Measurements from ENCODE around the gene PDE4D. TPM values are rescaled to one million over a fixed set of nuclear protein-coding genes. Genes with fewer than 3 reads are reported as not detected.

PDE4D gene
- total RNA-seq, 2 donors from 2014 or later, result 116 to 154 TPM

DNA sequence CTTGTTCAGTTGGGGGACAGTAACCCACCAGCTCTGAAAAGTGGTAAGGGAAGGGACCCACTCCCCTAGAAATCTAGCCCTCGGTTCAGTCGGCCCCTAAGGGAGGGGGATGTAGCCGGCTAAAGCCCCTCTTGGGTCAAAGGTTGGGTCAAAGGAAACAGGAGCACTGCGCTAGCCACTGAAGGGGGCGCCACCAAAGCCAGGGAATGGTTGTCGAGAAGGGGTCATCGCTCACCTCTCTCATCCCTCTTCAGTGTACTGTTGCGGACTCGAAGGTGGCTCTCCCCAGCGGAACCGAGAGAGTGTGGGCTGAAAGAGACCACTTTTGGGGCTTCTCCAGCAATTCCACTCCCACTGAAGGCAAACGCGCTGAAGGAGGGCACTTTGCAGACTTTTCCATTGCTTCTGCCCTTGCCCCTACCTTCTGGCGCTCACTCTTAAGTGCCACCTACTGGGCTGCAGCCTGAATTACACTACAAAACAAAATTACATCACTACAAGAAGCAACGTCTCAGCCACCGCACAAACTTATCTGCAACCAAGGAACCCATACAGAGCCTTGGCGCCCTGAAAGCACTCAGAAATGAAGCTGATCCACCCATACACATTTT is 396.9 kb downstream of the PDE4D start:
- ATAC-seq (replicated peaks in 1 of 2) (peak in 1 of 2 donors; percentile 40), DNase-seq (peak; percentile 13 to 15)
- Mint-ChIP-seq H3K27ac (no peak overlapping the region), H3K9me3 (no peaks in the 10 kb centered on the region), H3K4me1 (ENCODE audit: low read depth) (no peaks in the 10 kb centered on the region), H3K4me3 (no peak overlapping the region), H3K27me3 (ENCODE audit: low read depth) (peaks cover 18% of the 10 kb centered on the region), H3K36me3 (ENCODE audit: insufficient read depth in 2 of 2) (no peaks in the 10 kb centered on the region)

DNA sequence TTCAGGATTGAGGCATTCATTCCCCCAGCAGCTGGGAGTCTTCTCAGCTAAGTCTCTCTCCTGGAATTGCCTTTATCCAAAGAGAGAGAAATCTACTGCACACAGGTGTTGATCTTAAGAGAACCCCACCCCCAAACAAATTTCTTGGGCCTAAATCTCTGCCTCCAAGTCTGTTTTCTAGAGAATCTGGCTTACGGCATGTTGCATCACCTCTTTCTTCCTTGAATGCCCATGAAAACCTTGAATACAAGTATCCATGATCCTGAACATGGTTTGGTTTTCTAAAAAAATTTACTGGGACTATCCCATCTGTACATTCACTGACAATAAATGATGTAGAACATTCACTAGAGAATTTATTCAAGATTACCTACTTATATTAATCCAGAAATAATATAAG is 401.6 kb downstream of the PDE4D start:
- Mint-ChIP-seq H3K36me3 (ENCODE audit: insufficient read depth in 2 of 2) (no peaks in the 10 kb centered on the region), H3K4me1 (ENCODE audit: low read depth) (no peaks in the 10 kb centered on the region)

DNA sequence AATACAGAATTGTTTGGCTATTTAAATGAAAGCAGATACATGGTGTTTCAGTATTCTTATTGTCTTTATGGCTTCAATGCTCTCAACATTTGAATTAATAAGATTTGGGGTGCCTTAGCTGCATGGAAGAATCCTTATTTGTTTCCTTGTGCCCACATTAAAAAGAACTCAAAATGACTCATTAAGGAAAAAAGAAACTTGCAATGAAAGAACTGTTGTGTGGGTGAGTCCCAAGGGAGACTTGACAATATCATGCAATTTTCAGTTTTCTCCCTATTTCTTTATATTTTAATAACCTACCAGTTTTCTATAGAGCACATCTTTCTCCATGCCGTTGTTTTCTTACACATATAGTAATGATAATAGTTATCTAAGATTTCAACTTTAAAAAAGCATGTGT is 404.0 kb downstream of the PDE4D start:
- Mint-ChIP-seq H3K27me3 (ENCODE audit: low read depth) (peaks cover 18% of the 10 kb centered on the region), H3K27ac (no peak overlapping the region), H3K4me1 (ENCODE audit: low read depth) (peaks cover 16% of the 10 kb centered on the region), H3K4me3 (no peak overlapping the region), H3K9me3 (no peaks in the 10 kb centered on the region), H3K36me3 (ENCODE audit: insufficient read depth in 2 of 2) (no peaks in the 10 kb centered on the region)
- no peak for ATAC-seq (replicated peaks in 1 of 2)
- no peak for DNase-seq

More for the DNA sequence above, 401.6 kb downstream of the PDE4D start:
- DNase-seq, result no peak
- Mint-ChIP-seq H3K27ac (no peak overlapping the region), H3K9me3 (no peaks in the 10 kb centered on the region), H3K4me3 (no peak overlapping the region), H3K27me3 (ENCODE audit: low read depth) (peaks cover 15% of the 10 kb centered on the region)
- ATAC-seq (replicated peaks in 1 of 2), result no peak

DNA sequence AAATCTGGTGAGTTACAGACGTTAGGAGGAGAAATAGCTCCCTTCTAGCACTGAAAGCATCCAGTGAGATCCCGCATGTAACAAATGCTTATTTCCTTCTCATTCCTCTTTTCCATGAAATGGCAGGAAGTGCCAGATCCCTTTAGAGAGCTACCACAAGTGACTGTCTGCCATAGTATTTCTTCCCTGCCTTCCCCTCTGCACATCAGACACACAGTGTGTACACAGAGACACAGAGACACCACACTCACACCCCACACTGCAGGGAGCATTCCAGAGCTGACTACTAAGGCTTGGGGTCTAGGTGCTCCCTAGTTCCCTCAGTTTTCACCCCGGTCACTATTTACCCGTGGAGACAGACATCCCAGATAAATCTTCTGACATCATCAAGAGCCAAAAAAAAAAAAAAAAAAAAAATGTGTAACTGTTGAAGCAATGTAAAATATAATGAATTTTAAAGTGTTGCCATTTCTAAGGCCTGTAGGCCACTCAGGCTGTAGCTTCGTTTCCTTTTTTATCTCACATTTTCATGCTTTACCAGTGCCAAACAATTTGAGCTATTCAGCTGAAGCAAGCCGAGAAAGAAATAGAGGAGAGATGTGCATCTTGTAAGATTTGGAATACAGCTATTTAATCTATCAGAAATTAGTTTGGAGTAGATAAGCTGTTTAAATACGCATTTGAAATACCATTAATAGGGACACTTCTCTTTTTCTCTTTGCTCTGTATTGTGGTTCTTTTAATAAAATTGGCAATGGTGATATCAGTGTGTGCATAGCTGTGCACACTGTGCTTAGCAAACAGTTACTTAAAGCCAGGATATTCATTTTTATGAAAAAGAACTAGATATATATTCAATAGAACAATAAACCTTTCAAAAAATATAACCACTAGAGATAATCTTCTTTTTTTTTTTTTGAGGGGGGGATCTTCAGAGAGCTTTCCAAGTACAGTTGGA is 405.5 kb downstream of the PDE4D start:
- peaks cover 29% of the 10 kb centered on the region for H3K4me1 Mint-ChIP-seq (ENCODE audit: low read depth)
- no peak overlapping the region for H3K27ac Mint-ChIP-seq

DNA sequence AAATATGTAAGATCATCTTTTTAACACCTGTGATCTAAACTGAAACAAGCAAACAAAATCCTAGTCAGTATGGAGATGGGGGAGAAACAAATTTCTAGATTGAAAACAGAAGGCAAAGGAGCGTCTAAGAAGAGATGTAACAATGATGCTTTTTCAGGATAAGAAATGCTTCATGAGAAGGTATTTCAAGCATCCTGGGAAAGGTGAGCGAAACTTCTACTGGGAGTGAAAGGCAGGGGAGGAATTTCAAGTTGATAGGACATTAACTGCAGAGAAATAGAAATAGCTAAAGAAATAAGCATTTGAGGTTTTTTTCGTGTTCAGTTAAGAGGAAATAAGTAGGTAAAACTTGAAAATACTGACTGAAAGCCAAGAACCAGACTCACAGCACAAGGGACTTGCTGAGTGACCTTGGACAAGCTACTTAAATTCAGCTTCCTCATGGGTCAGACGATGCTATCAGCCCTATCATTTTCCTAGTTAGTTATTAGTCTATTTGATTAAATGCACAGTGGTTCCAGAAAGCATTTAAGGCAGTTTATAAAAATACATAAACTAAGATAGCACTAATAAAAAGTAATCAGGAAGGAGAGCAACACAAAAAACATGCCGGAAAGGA is 406.3 kb downstream of the PDE4D start:
- H3K9me3 Mint-ChIP-seq, result no peaks in the 10 kb centered on the region
- no peak for DNase-seq
- ATAC-seq (replicated peaks in 1 of 2), result no peak
- peaks cover 17% of the 10 kb centered on the region for H3K27me3 Mint-ChIP-seq (ENCODE audit: low read depth)
- H3K36me3 Mint-ChIP-seq (ENCODE audit: insufficient read depth in 2 of 2), result no peaks in the 10 kb centered on the region
- no peak overlapping the region for H3K27ac Mint-ChIP-seq
- no peak overlapping the region for H3K4me3 Mint-ChIP-seq
- H3K4me1 Mint-ChIP-seq (ENCODE audit: low read depth), result peaks cover 29% of the 10 kb centered on the region

More for the DNA sequence above, 405.5 kb downstream of the PDE4D start:
- peaks cover 17% of the 10 kb centered on the region for H3K27me3 Mint-ChIP-seq (ENCODE audit: low read depth)
- no peaks in the 10 kb centered on the region for H3K36me3 Mint-ChIP-seq (ENCODE audit: insufficient read depth in 2 of 2)
- H3K9me3 Mint-ChIP-seq, result no peaks in the 10 kb centered on the region
- ATAC-seq (replicated peaks in 1 of 2) (no peak), DNase-seq (no peak)
- no peak overlapping the region for H3K4me3 Mint-ChIP-seq

DNA sequence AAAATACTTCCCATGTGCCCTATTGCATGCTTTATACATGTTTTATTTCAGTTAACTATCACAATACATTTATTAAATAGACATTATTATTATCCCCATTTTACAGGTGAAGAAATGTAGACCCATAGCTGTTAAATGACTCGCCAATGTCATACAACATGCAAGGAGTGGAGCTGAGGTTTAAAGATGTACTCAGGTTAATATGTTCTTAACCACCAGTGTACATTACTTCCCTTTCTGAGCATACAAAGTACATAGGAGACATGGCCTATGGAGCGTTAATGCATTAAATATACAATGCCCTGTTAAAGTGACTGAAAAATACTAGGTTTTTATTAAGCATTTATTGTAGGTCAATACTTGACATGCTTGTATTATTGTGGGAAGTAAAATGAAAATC is 407.0 kb downstream of the PDE4D start:
- Mint-ChIP-seq H3K27ac (no peak overlapping the region), H3K9me3 (no peaks in the 10 kb centered on the region), H3K4me3 (no peak overlapping the region), H3K4me1 (ENCODE audit: low read depth) (peaks cover 29% of the 10 kb centered on the region), H3K27me3 (ENCODE audit: low read depth) (peaks cover 17% of the 10 kb centered on the region), H3K36me3 (ENCODE audit: insufficient read depth in 2 of 2) (no peaks in the 10 kb centered on the region)
- DNase-seq, result no peak
- ATAC-seq (replicated peaks in 1 of 2), result no peak

DNA sequence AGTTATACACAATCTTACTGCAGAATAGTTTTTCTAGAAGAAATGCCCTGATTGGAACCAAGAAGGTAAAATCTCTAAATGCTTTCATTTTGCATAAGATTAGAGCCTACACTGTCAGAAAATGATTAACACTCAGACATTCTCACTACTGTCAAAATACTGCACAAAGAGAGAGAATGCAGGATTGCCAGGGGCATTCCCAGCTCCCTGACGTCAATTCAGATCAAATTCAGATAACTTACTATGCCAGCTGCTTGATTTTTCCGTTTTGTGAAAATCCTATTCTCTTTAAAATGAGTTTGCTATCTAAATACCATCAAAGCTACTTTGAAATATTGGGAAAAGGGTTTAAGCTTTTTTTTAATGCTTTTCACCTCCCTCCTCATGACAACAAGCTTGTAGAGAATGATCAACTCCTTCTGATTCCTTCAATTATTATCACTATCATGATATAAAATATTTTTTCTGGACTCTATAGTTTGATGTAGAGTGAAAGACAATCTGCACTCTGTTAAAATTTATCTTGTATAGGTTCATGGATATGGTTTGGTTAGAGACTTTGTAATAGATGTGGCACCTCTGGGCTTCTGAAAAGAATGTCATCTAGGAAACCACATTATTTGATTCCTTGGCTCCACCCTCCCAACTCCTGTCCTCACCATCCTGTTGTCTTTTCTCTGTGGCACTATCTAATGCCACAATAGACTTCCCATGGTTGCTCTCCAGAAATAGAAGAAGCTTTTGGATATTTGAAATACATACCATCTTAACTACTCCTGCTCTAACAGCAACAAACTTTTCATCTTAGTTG is 407.7 kb downstream of the PDE4D start:
- peak in 1 of 2 donors; percentile 42 for ATAC-seq (replicated peaks in 1 of 2)
- DNase-seq, result no peak
- H3K4me1 Mint-ChIP-seq (ENCODE audit: low read depth), result peaks cover 29% of the 10 kb centered on the region
- H3K27me3 Mint-ChIP-seq (ENCODE audit: low read depth), result peaks cover 20% of the 10 kb centered on the region
- H3K4me3 Mint-ChIP-seq, result peak overlapping the region; percentile 4 to 19
- no peak overlapping the region for H3K27ac Mint-ChIP-seq
- H3K9me3 Mint-ChIP-seq, result no peaks in the 10 kb centered on the region
- H3K36me3 Mint-ChIP-seq (ENCODE audit: insufficient read depth in 2 of 2), result no peaks in the 10 kb centered on the region

DNA sequence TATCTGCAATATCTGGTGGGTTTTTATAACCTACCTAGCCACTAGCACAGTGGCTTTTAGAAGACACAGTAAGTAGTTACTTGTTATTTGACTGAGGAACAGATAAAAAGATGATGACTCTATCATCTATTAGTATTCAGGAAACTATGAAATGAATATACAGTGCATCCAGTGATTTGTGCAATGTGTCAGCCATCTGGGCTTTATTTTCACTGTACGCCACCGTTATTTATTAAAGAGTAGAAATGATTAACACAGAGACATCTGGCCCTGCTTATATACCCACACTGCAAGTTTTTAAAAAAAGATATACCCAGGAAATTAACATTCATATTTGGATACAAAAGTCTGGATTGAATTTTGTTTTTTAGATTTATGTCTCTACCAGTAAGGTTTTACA is 408.4 kb downstream of the PDE4D start:
- DNase-seq (no peak), ATAC-seq (replicated peaks in 1 of 2) (no peak)
- H3K27me3 Mint-ChIP-seq (ENCODE audit: low read depth), result peaks cover 25% of the 10 kb centered on the region
- peak overlapping the region in 1 of 2 donors; percentile 86 for H3K4me3 Mint-ChIP-seq
- no peaks in the 10 kb centered on the region for H3K36me3 Mint-ChIP-seq (ENCODE audit: insufficient read depth in 2 of 2)
- H3K27ac Mint-ChIP-seq, result no peak overlapping the region
- H3K4me1 Mint-ChIP-seq (ENCODE audit: low read depth), result peaks cover 29% of the 10 kb centered on the region
- H3K9me3 Mint-ChIP-seq, result no peaks in the 10 kb centered on the region

DNA sequence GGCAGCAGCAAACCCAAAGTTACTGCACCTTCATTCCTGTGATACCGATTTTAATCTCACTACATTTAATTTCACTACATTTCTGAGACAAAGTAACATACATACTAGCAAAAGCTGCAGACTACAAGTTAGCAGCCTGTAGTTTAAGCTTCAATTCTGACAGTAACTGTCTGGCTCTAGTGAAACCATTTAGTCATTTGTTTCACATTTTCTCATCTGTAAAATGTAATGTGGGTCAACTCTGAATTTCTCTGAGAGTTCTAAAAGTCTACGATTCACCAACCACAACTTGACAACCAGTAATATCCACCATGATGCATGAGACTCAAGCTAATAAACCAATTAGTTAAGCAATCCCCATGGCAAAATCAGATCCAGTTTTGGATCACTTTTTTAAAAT is 408.9 kb downstream of the PDE4D start:
- ATAC-seq (replicated peaks in 1 of 2) (peak; percentile 79 to 83), DNase-seq (no peak)
- Mint-ChIP-seq H3K9me3 (no peaks in the 10 kb centered on the region), H3K4me1 (ENCODE audit: low read depth) (peaks cover 29% of the 10 kb centered on the region), H3K27me3 (ENCODE audit: low read depth) (peaks cover 25% of the 10 kb centered on the region), H3K4me3 (peak overlapping the region; percentile 73 to 86), H3K36me3 (ENCODE audit: insufficient read depth in 2 of 2) (no peaks in the 10 kb centered on the region), H3K27ac (peak overlapping the region; percentile 78)

DNA sequence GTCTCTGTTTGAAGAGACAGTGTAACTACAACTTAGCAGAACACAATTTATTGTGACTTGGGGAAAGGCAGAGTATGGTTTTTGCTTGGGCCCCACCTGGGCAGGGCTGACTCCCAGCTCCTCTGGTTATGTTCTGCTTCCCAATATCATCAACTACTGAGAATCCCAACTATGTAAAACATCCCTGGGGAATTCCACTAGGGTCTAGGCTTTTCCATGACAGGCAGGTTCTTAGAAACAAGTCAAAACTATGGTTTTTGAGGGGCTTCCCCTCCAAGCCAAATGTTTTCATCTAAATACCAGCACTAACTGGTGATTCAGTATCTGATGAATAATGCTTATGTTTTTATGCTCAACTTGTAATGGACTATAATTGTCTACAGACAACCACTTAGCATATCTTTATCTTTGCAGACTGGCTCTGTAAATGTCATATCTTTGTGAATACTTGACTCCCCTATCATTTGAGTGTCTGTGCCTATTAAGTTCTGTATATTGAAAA is 409.5 kb downstream of the PDE4D start:
- Mint-ChIP-seq H3K9me3 (no peaks in the 10 kb centered on the region), H3K27me3 (ENCODE audit: low read depth) (peaks cover 25% of the 10 kb centered on the region), H3K36me3 (ENCODE audit: insufficient read depth in 2 of 2) (no peaks in the 10 kb centered on the region), H3K4me3 (peak overlapping the region; percentile 73 to 86), H3K27ac (peak overlapping the region; percentile 78), H3K4me1 (ENCODE audit: low read depth) (peaks cover 29% of the 10 kb centered on the region)
- peak; percentile 15 to 20 for DNase-seq
- peak; percentile 74 to 85 for ATAC-seq (replicated peaks in 1 of 2)

DNA sequence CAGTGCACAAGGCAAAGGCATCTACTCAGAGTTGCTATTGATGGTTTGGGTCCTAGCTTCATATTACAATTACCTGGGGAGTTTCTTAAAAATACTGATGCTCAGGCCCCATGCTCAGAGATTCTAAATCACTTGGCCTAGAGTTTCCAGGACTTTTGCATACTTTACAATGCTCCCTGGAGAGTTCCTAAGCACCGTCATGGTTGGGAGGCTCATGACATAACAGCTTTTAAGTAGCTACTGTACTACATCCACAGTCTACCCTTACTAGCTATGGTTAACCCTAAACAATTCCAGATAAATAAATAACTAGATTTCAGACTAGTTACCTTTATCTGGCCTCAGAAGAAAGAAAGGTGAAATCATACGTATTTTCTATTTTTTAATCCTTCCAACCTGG is 414.4 kb downstream of the PDE4D start:
- Mint-ChIP-seq H3K27ac (no peak overlapping the region), H3K9me3 (peaks cover 0 to 3% of the 10 kb centered on the region in 2 donors), H3K27me3 (ENCODE audit: low read depth) (peaks cover 20% of the 10 kb centered on the region), H3K4me1 (ENCODE audit: low read depth) (peaks cover 8% of the 10 kb centered on the region), H3K4me3 (no peak overlapping the region), H3K36me3 (ENCODE audit: insufficient read depth in 2 of 2) (no peaks in the 10 kb centered on the region)
- no peak for DNase-seq
- ATAC-seq (replicated peaks in 1 of 2), result no peak

DNA sequence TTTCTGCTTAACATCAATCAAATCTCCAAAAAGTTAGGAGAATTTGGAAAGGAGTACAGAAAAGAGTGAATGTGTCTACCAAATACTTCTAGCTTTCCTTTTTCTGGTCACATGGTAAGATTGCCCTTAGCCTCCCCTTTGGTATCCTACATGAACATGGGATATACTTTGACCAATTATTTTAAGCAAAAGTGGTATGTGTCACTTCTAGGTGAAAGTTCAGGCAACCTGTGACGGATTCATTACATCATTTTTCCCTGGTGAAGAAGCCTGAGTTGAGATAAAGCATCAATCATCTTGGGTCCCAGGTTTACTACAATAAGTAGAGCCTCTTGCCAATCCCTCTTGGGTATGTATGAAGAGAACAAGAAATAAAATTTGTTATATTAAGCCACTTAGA is 419.2 kb downstream of the PDE4D start:
- Mint-ChIP-seq H3K27me3 (ENCODE audit: low read depth) (peaks cover 5% of the 10 kb centered on the region), H3K36me3 (ENCODE audit: insufficient read depth in 2 of 2) (no peaks in the 10 kb centered on the region)
- ATAC-seq (replicated peaks in 1 of 2), result no peak

More for the DNA sequence above, 419.2 kb downstream of the PDE4D start:
- H3K4me1 Mint-ChIP-seq (ENCODE audit: low read depth), result no peaks in the 10 kb centered on the region
- H3K9me3 Mint-ChIP-seq, result peaks cover 0 to 3% of the 10 kb centered on the region in 2 donors
- DNase-seq, result no peak
- no peak overlapping the region for H3K27ac Mint-ChIP-seq
- H3K4me3 Mint-ChIP-seq, result no peak overlapping the region

Measured in activated T-cell treated with anti-CD3 and anti-CD28 coated beads, Interleukin-2, amount 50 U/mL, for 72 hours (primary cell).